Endothelial cell of umbilical vein (primary cell): Measurements from ENCODE around the gene MAML2. TPM values are rescaled to one million over a fixed set of nuclear protein-coding genes. Genes with fewer than 3 reads are reported as not detected.

Experiments
- BruUV-seq: library from RNA; stranded (reverse); fragments of 400-500 nt; replicated peaks from 2 replicates; lab custom pipeline; 2021; lab: Mats Ljungman, UMichigan
- CTCF ChIA-PET: fragments of 300-600, 350-600 bp; sonication (Branson Sonifier 250); formaldehyde crosslinking; loops from one replicate; lab custom pipeline; 2021; ENCODE audit warnings: antibody characterized with exemption, inconsistent platforms; lab: Charles Lee
- POLR2A ChIA-PET: fragments of 300-600, 350-600 bp; sonication (Branson Sonifier 250); formaldehyde crosslinking; loops from one replicate; lab custom pipeline; 2021; ENCODE audit warnings: antibody characterized with exemption, inconsistent platforms; lab: Charles Lee
- DNase-seq: peaks from one replicate; pipeline ENCODE4 v3.0.0-alpha.2; 2011; ENCODE audit warnings: low read depth, low spot score
- FAIRE-seq: peaks from 2 replicates; lab custom pipeline; 2011; peaks lifted over from hg19 to GRCh38; lab: Jason Lieb, UNC
- H2AFZ ChIP-seq: 2 replicates; pipeline ENCODE4 v1.6.0; 2012; ENCODE audit warnings: low read depth, low read length, control low read depth, inconsistent platforms
- H3K27ac ChIP-seq: 2 replicates; pipeline ENCODE4 v1.5.1; 2011; ENCODE audit warnings: low read depth, mild to moderate bottlenecking, control low read depth, low read length, moderate library complexity; ENCODE audit not compliant: insufficient read depth
- H3K27me3 ChIP-seq, 2 experiments: 2 replicates each; pipeline versions ENCODE4 v1.6.0 to v1.6.1; 2011; ENCODE audit warnings: low read length in 2 of 2, mixed read lengths in 1 of 2; ENCODE audit not compliant: control insufficient read depth in 2 of 2, insufficient read depth in 2 of 2
- H3K36me3 ChIP-seq, 2 experiments: 2 replicates in 1 of 2; 3 replicates in 1 of 2; pipeline ENCODE4 v1.5.1; 2011; ENCODE audit warnings: low read length in 2 of 2, mild to moderate bottlenecking in 1 of 2, moderate library complexity in 1 of 2; ENCODE audit not compliant: control insufficient read depth in 2 of 2, insufficient read depth in 2 of 2; ENCODE audit errors: extremely low read depth in 1 of 2
- H3K4me1 ChIP-seq: 3 replicates; pipeline ENCODE4 v1.5.1; 2011; ENCODE audit warnings: mild to moderate bottlenecking, low read length; ENCODE audit not compliant: control insufficient read depth, insufficient read depth; ENCODE audit errors: extremely low read depth
- H3K4me2 ChIP-seq: 2 replicates; pipeline ENCODE4 v1.6.1; 2011; ENCODE audit warnings: low read length, control low read depth, mixed read lengths; ENCODE audit not compliant: insufficient read depth
- H3K4me3 ChIP-seq, 3 experiments: fragments of 200-600 bp in 1 of 3; sonication (generic), shearing (Covaris generic) in 1 of 3; replicated peaks in 1 of 3; 2 replicates each; pipeline ENCODE4 v1.5.1; 2011 to 2016; ENCODE audit warnings: control low read depth in 3 of 3, low read length in 3 of 3, mild to moderate bottlenecking in 2 of 3, inconsistent platforms in 1 of 3, low read depth in 1 of 3, moderate library complexity in 1 of 3; ENCODE audit not compliant: insufficient read depth in 1 of 3
- H3K79me2 ChIP-seq: 2 replicates; pipeline ENCODE4 v1.6.0; 2012; ENCODE audit warnings: low read length, inconsistent platforms; ENCODE audit not compliant: control insufficient read depth, insufficient read depth
- H3K9ac ChIP-seq: replicated peaks from 2 replicates; pipeline ENCODE3; 2011; ENCODE audit warnings: low read length, control low read depth; ENCODE audit not compliant: insufficient read depth; ENCODE audit errors: extremely low read depth
- H3K9me1 ChIP-seq: replicated peaks from 3 replicates; pipeline ENCODE4 v1.6.0; 2011; ENCODE audit warnings: mild to moderate bottlenecking, low read length; ENCODE audit not compliant: control insufficient read depth, insufficient read depth; ENCODE audit errors: extremely low read depth
- H3K9me3 ChIP-seq: replicated peaks from 2 replicates; pipeline ENCODE4 v1.5.1; 2012; ENCODE audit warnings: low read length, inconsistent platforms; ENCODE audit not compliant: control insufficient read depth, insufficient read depth
- H4K20me1 ChIP-seq: replicated peaks from 2 replicates; pipeline ENCODE3; 2011; ENCODE audit warnings: mild to moderate bottlenecking, low read length; ENCODE audit not compliant: control insufficient read depth, insufficient read depth; ENCODE audit errors: extremely low read depth
- CTCF ChIP-seq, 2 donors: IDR thresholded peaks; 1 replicate in 1 of 2; 2 replicates in 1 of 2; pipeline ENCODE4 v1.5.1; 2011; ENCODE audit warnings: low read length in 2 of 2, mild to moderate bottlenecking in 2 of 2, moderate library complexity in 2 of 2, control low read depth in 1 of 2, inconsistent platforms in 1 of 2, low read depth in 1 of 2; ENCODE audit not compliant: insufficient read depth in 1 of 2; ENCODE audit errors: extremely low read depth in 1 of 2
- EZH2 ChIP-seq: IDR thresholded peaks from 2 replicates; pipeline ENCODE4 v1.6.1; 2012; ENCODE audit warnings: borderline replicate concordance, low read depth, mild to moderate bottlenecking, moderate library complexity, low read length, inconsistent platforms; ENCODE audit not compliant: severe bottlenecking
- FOS ChIP-seq: IDR thresholded peaks from 2 replicates; pipeline ENCODE4 v1.6.1; 2011; ENCODE audit warnings: mild to moderate bottlenecking, low read length, moderate library complexity, borderline replicate concordance; ENCODE audit not compliant: insufficient read depth
- GATA2 ChIP-seq: IDR thresholded peaks from 2 replicates; pipeline ENCODE4 v1.7.0; 2011; ENCODE audit warnings: low read depth, mild to moderate bottlenecking, moderate library complexity, mixed read lengths, low read length; ENCODE audit not compliant: insufficient read length, insufficient read depth
- JUN ChIP-seq: IDR thresholded peaks from 2 replicates; pipeline ENCODE4 v1.6.1; 2011; ENCODE audit warnings: borderline replicate concordance, low read depth; ENCODE audit not compliant: insufficient read length, insufficient read depth
- MAX ChIP-seq: IDR thresholded peaks from 2 replicates; pipeline ENCODE4 v1.6.1; 2011; ENCODE audit not compliant: insufficient read depth, insufficient read length
- MYC ChIP-seq: IDR thresholded peaks from one replicate; pipeline ENCODE4 v1.6.1; 2011; ENCODE audit warnings: mild to moderate bottlenecking, low read depth, low read length
- POLR2A ChIP-seq: IDR thresholded peaks from 2 replicates; pipeline ENCODE4 v1.6.1; 2012; ENCODE audit warnings: low read depth, mild to moderate bottlenecking, control low read depth, low read length
- POLR2AphosphoS5 ChIP-seq: IDR thresholded peaks from 2 replicates; pipeline ENCODE4 v1.6.1; 2012; ENCODE audit warnings: low read depth, mild to moderate bottlenecking, control low read depth, low read length, moderate library complexity; ENCODE audit not compliant: insufficient read depth
- dilution Hi-C: fragments of 300-500 bp; cut with MboI; formaldehyde crosslinking; loops from one replicate; pipeline ENCODE4 v1.15.0; 2019; ENCODE audit warnings: low sequenced_read_pairs; ENCODE audit not compliant: extremely low pct_ligation_motif_present
- intact Hi-C: fragments of 100-400 bp; cut with micrococcal nuclease; formaldehyde crosslinking; loops from one replicate; pipeline ENCODE4 v1.10.0; 2022
- polyA plus RNA-seq, 4 experiments: library from polyadenylated mRNA; depleted of rRNA in 3 of 4; stranded (reverse) in 3 of 4; unstranded in 1 of 4; fragments of >200 nt; gene quantifications; 2 replicates each; pipeline versions ENCODE4 v1.2.1 to v1.2.3, GENCODE V29; 2011 to 2012; ENCODE audit warnings: missing spikeins in 1 of 4
- total RNA-seq: library from RNA; stranded (reverse); gene quantifications from 2 replicates; pipeline ENCODE4 v1.2.3, GENCODE V29; 2021

The MAML2 gene
- total and polyA plus RNA-seq, 2 donors (not counting 3 experiments of a cell fraction or from before 2014, with no cell fraction given): 12.4 to 16.8 TPM

- Histone ChIP-seq H3K4me1 (no peaks in the 10 kb centered on the region), H3K9me3 (no peaks in the 10 kb centered on the region), H3K27ac (no peak overlapping the region), H2AFZ (no peak overlapping the region), H3K79me2 (no peaks in the 10 kb centered on the region), H3K9ac (no peak overlapping the region), H3K36me3 (no peaks in the 10 kb centered on the region), H3K9me1 (no peaks in the 10 kb centered on the region), H3K4me3 (no peak overlapping the region), H4K20me1 (no peaks in the 10 kb centered on the region), H3K4me2 (no peak overlapping the region), H3K27me3 (no peaks in the 10 kb centered on the region)
- intact Hi-C loops: no loop called here
- DNase-seq (no peak), FAIRE-seq (no peak)
- CTCF ChIA-PET: no interaction called here
- no TSS peak for BruUV-seq
- dilution Hi-C loops: no loop called here
- POLR2A ChIA-PET: no interaction called here
- TF ChIP-seq GATA2 (no peak), POLR2A (no peak), MYC (no peak), FOS (no peak), EZH2 (no peak), JUN (no peak), POLR2AphosphoS5 (no peak), CTCF (IDR thresholded peaks at IDR 0.05; ENCODE audit: extremely low read depth in 1 of 2, insufficient read depth in 1 of 2, low read depth in 1 of 2, low read length in 2 of 2) (no peak), MAX (no peak)
Measured at GRCh38 chr11:96006037-96006436, 337.0 kb downstream of the MAML2 start.
